ENCODE data around the gene ARHGAP15. TPM values are rescaled to one million over a fixed set of nuclear protein-coding genes. Genes with fewer than 3 reads are reported as not detected.

Gene ARHGAP15
- total RNA-seq, 4 donors from 2014 or later = 1.2 to 6.0 (median 3.4) TPM

- TF ChIP-seq EP300 (IDR thresholded peaks at IDR 0.05) = no peak
- TF ChIP-seq CTCF (IDR thresholded peaks at IDR 0.05) = no peak
- TF ChIP-seq POLR2A (IDR thresholded peaks at IDR 0.05) = no peak
- TF ChIP-seq POLR2AphosphoS5 (IDR thresholded peaks at IDR 0.05) = no peak
- Histone ChIP-seq H3K4me1 (no peaks in the 10 kb centered on the region), H3K27ac (no peak overlapping the region), H3K4me3 (no peak overlapping the region), H3K36me3 (no peaks in the 10 kb centered on the region), H3K27me3 (no peaks in the 10 kb centered on the region), H3K9me3 (no peaks in the 10 kb centered on the region)
- no peak for DNase-seq (ENCODE audit: low spot score in 2 of 2)
- WGBS = 79% methylated on average over 3 of the region's 3 CpGs
These were observed 151.0 kb downstream of the ARHGAP15 start for GRCh38 chr2:143280097-143280757.

GRCh38 chr2:143282684-143283083 lies 153.5 kb downstream of the ARHGAP15 start:
- no peaks in the 10 kb centered on the region for H3K36me3 ChIP-seq
- no peak overlapping the region for H3K27ac ChIP-seq
- TF ChIP-seq CTCF (IDR thresholded peaks at IDR 0.05) (no peak), EP300 (IDR thresholded peaks at IDR 0.05) (no peak), POLR2A (IDR thresholded peaks at IDR 0.05) (no peak), POLR2AphosphoS5 (IDR thresholded peaks at IDR 0.05) (no peak)
- DNase-seq (ENCODE audit: low spot score in 2 of 2) = no peak
- H3K4me3 ChIP-seq = no peak overlapping the region
- no peaks in the 10 kb centered on the region for H3K4me1 ChIP-seq
- WGBS = 91% methylated on average over 6 of the region's 6 CpGs
- no peaks in the 10 kb centered on the region for H3K9me3 ChIP-seq
- no peaks in the 10 kb centered on the region for H3K27me3 ChIP-seq

- Histone ChIP-seq H3K27me3 (no peaks in the 10 kb centered on the region), H3K9me3 (no peaks in the 10 kb centered on the region), H3K4me3 (no peak overlapping the region), H3K36me3 (no peaks in the 10 kb centered on the region), H3K27ac (no peak overlapping the region), H3K4me1 (no peaks in the 10 kb centered on the region)
- no peak for DNase-seq (ENCODE audit: low spot score in 2 of 2)
- peak; percentile 17 to 57 for TF ChIP-seq CTCF (IDR thresholded peaks at IDR 0.05)
- no peak for TF ChIP-seq POLR2A (IDR thresholded peaks at IDR 0.05)
- TF ChIP-seq EP300 (IDR thresholded peaks at IDR 0.05) = no peak
- TF ChIP-seq POLR2AphosphoS5 (IDR thresholded peaks at IDR 0.05) = no peak
- 52% methylated on average over 7 of the region's 7 CpGs for whole genome bisulfite sequencing
These were observed 155.0 kb downstream of the ARHGAP15 start for GRCh38 chr2:143284087-143284675.

GRCh38 chr2:143289025-143289424 lies 159.8 kb downstream of the ARHGAP15 start:
- Histone ChIP-seq H3K4me3 (no peak overlapping the region), H3K27me3 (no peaks in the 10 kb centered on the region), H3K27ac (no peak overlapping the region), H3K4me1 (no peaks in the 10 kb centered on the region), H3K36me3 (no peaks in the 10 kb centered on the region), H3K9me3 (no peaks in the 10 kb centered on the region)
- no peak for DNase-seq (ENCODE audit: low spot score in 2 of 2)
- TF ChIP-seq POLR2A (IDR thresholded peaks at IDR 0.05) = no peak
- TF ChIP-seq CTCF (IDR thresholded peaks at IDR 0.05) = no peak

GRCh38 chr2:143290221-143290620 lies 161.0 kb downstream of the ARHGAP15 start:
- H3K36me3 ChIP-seq = no peaks in the 10 kb centered on the region
- WGBS = 50% methylated on average over 5 of the region's 5 CpGs
- DNase-seq (ENCODE audit: low spot score in 2 of 2) = no peak

More at GRCh38 chr2:143290221-143290620, 161.0 kb downstream of the ARHGAP15 start:
- H3K4me1 ChIP-seq = no peaks in the 10 kb centered on the region
- TF ChIP-seq POLR2AphosphoS5 (IDR thresholded peaks at IDR 0.05) = no peak
- TF ChIP-seq POLR2A (IDR thresholded peaks at IDR 0.05) = no peak
- TF ChIP-seq EP300 (IDR thresholded peaks at IDR 0.05) = no peak
- no peak for TF ChIP-seq CTCF (IDR thresholded peaks at IDR 0.05)
- no peaks in the 10 kb centered on the region for H3K9me3 ChIP-seq
- H3K27ac ChIP-seq = no peak overlapping the region
- no peak overlapping the region for H3K4me3 ChIP-seq
- H3K27me3 ChIP-seq = no peaks in the 10 kb centered on the region

Data from suprapubic skin (tissue), 4 donors.